ENCODE data around the gene GPR160.
"Not testable (repeated sequence)": the region's sequence is repeated elsewhere in the genome, so short reads cannot be mapped to it uniquely, and the experiment has no call there.

The GPR160 gene

DNA sequence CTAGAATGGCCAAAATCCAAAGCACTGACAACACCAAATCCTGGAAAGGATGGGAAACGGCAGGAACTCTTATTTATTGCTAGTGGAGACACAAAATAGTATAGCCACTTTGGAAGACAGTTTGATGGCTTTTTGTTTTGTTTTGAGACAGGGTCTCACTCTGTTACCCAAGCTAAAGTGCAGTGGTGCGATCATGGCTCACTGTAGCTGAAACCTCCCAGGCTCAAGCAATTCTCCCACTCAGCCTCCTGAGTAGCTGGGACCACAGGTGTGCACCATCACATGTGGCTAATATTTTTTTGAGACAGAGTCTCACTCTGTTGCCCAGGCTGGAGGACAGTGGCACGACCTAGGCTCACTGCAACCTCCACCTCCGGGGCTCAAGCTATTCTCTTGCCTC, 27.3 kb upstream of the GPR160 start:
- TF ChIP-seq, protein P1, sequence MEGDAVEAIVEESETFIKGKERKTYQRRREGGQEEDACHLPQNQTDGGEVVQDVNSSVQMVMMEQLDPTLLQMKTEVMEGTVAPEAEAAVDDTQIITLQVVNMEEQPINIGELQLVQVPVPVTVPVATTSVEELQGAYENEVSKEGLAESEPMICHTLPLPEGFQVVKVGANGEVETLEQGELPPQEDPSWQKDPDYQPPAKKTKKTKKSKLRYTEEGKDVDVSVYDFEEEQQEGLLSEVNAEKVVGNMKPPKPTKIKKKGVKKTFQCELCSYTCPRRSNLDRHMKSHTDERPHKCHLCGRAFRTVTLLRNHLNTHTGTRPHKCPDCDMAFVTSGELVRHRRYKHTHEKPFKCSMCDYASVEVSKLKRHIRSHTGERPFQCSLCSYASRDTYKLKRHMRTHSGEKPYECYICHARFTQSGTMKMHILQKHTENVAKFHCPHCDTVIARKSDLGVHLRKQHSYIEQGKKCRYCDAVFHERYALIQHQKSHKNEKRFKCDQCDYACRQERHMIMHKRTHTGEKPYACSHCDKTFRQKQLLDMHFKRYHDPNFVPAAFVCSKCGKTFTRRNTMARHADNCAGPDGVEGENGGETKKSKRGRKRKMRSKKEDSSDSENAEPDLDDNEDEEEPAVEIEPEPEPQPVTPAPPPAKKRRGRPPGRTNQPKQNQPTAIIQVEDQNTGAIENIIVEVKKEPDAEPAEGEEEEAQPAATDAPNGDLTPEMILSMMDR (IDR thresholded peaks at IDR 0.05; ENCODE audit: low read depth, low read length, missing control alignments) = no peak
- no peak overlapping the region for H3K4me3 ChIP-seq (replicated peaks; ENCODE audit: low read depth, low read length)
- no peak for DNase-seq (ENCODE audit: extremely low read depth, low read depth)

DNA sequence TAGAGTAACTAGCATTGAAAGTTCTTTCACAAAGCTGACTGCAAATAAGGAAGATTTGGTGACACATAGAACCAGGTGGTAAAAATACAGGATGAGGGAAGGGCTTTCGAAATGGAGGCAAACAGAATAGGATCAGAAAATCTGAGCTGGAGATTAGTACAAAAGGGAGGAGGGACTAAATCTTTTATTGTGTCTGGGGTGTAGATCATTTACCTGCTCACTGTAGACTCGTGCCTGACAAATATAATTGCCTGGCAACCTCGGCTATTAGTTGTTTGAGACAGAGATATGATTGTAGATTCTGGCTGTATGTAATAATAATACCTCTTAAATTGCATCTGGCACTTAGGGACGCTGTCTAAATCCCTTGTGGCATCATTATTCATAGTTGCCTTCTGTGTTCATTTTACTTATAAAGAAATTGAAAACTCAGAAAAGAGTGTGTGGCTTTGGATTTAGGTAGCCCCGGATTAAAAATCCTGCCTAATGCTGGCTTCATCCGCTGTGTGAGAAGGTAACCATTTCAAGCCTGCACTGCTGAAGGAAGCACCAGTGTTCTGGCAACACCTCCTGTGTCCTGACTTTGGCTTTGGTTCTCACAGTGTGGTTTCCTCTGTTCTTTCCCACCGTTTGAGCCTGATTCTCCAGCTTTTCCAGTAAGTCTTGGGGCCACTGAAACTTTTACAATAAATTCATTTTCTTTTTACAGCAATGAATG, 25.0 kb upstream of the GPR160 start:
- TF ChIP-seq, protein P1 (IDR thresholded peaks at IDR 0.05; ENCODE audit: low read depth, low read length, missing control alignments) = no peak
- no peak overlapping the region for H3K4me3 ChIP-seq (replicated peaks; ENCODE audit: low read depth, low read length)
- DNase-seq (ENCODE audit: extremely low read depth, low read depth) = no peak

DNA sequence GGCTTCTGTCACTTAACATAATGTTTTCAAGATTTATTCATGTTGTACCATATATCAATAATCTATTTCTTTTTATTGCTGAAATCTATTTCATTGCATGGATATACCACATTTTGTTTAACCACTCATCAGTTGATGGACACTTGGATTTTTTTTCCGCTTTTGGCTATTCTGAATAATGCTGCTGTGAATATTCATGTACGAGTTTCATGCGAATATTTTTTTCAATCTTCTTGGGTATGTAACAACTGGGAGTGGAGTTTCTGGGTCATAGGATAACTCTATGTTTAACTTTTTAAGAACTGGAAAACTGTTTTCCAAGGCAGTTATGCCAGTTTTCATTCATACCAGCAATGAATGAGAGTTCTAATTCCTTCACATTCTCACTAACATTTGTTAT, 21.7 kb upstream of the GPR160 start:
- TF ChIP-seq, protein P1 (IDR thresholded peaks at IDR 0.05; ENCODE audit: low read depth, low read length, missing control alignments) = no peak
- H3K4me3 ChIP-seq (replicated peaks; ENCODE audit: low read depth, low read length) = no peak overlapping the region
- no peak for DNase-seq (ENCODE audit: extremely low read depth, low read depth)

DNA sequence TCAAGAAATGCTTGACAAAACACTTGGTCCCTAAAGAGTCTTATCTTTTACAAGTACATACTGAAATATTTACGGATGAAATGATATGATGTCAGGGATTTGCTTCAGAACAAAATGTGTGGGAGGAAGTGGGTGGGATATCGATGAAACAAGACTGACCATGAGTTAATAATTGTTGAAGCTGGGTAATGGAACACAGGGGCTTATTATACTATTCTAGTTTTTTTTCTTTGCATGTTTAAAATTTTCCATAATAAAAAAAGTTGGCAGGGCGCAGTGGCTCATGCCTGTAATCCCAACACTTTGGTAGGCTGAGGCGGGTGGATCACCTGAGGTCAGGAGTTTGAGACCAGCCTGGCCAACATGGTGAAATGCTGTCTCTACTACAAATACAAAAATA, 18.5 kb upstream of the GPR160 start:
- DNase-seq (ENCODE audit: extremely low read depth, low read depth); H3K4me3 ChIP-seq (replicated peaks; ENCODE audit: low read depth, low read length): not testable (repeated sequence)

DNA sequence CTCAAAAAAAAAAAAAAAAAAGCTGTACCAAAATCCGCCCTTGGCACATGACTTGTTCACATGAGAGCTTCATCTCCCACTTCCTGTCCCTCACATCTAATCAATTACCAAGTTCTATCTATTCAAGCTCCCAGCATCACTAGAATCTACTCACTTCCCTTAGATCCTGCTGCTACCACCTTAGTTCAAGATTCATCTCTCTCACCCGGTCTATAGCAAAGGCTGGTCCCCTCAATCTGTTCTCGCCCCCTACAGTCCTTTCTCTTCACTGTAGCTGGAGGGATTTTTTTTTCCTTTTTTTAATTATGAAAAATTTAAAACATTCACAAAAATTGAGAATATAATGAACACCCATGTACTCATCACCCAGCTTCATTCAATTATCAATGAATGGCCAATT, 16.7 kb upstream of the GPR160 start:
- TF ChIP-seq, protein P1 (IDR thresholded peaks at IDR 0.05; ENCODE audit: low read depth, low read length, missing control alignments) = peak; percentile 7
- no peak overlapping the region for H3K4me3 ChIP-seq (replicated peaks; ENCODE audit: low read depth, low read length)
- DNase-seq (ENCODE audit: extremely low read depth, low read depth) = no peak

DNA sequence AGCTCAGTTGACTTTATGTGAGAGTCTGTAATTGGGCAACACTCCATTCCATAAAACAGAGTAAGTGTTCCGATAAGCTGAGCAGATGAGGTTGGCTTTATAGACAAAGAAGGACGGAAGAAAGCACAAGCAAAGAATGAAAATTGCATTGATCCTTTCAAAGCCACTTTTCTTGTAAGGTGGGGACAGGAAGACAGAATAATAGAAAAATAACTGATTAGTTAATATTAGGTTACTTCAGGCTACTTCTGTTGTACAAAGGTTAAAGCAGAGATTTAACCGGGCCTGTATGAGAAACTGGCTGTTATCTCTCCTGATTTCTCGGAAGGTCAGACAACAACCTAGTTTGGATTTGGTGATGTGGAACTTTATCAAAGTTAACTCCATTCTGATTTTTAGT, 15.5 kb upstream of the GPR160 start:
- no peak for DNase-seq (ENCODE audit: extremely low read depth, low read depth)
- no peak overlapping the region for H3K4me3 ChIP-seq (replicated peaks; ENCODE audit: low read depth, low read length)

DNA sequence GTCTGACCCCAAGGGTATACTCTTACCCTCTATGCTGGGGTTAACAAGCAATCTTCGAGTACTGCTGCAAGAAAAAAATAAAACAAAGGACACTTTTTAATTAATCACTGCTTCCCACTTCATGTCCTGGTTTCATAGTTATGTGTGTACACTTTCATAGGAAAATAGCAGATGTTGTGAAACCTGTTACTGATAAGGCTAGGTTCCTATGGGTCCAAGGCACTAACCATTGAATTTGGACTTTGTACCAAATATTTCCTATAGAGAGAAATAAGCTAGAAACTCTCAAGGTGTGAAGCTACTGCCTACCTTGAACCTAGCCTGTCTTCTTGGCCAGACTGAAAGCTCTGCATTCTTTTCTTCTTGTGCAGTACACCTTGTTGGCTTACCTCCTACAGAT, 14.6 kb upstream of the GPR160 start:
- DNase-seq (ENCODE audit: extremely low read depth, low read depth) = no peak
- TF ChIP-seq, protein P1 (IDR thresholded peaks at IDR 0.05; ENCODE audit: low read depth, low read length, missing control alignments) = no peak
- no peak overlapping the region for H3K4me3 ChIP-seq (replicated peaks; ENCODE audit: low read depth, low read length)

More for the DNA sequence above, 15.5 kb upstream of the GPR160 start:
- TF ChIP-seq, protein P1 (IDR thresholded peaks at IDR 0.05; ENCODE audit: low read depth, low read length, missing control alignments) = no peak

All from HFF-Myc (cell line).